Fibroblast of pulmonary artery (primary cell): Measurements from ENCODE around the gene OR4C45.

Source experiments
- DNase-seq: peaks from one replicate; pipeline ENCODE4 v3.0.0-alpha.2; 2010; ENCODE audit warnings: low read depth
- H3K4me3 ChIP-seq: replicated peaks from 2 replicates; pipeline ENCODE4 v1.5.1; 2011; ENCODE audit warnings: low read depth, mild to moderate bottlenecking, control low read depth, low read length, moderate library complexity
- CTCF ChIP-seq: IDR thresholded peaks from 2 replicates; pipeline ENCODE4 v1.5.1; 2011; ENCODE audit warnings: mild to moderate bottlenecking, control low read depth, low read length, inconsistent platforms; ENCODE audit errors: missing control alignments

OR4C45 gene

GRCh38 chr11:50071584-50072225 lies 39.0 kb downstream of the OR4C45 start:
- DNase-seq = no peak
- H3K4me3 ChIP-seq = no peak overlapping the region
- TF ChIP-seq CTCF = no peak

GRCh38 chr11:50072226-50073112 lies 39.8 kb downstream of the OR4C45 start:
- TF ChIP-seq CTCF = no peak
- no peak overlapping the region for H3K4me3 ChIP-seq
- DNase-seq = no peak

- DNase-seq = no peak
- no peak for TF ChIP-seq CTCF
Observed at GRCh38 chr11:50073113-50074105, 40.7 kb downstream of the OR4C45 start.

GRCh38 chr11:50074161-50074560 lies 41.5 kb downstream of the OR4C45 start:
- no peak for DNase-seq
- no peak for TF ChIP-seq CTCF

More at GRCh38 chr11:50073113-50074105, 40.7 kb downstream of the OR4C45 start:
- no peak overlapping the region for H3K4me3 ChIP-seq

GRCh38 chr11:50075856-50076255 lies 43.2 kb downstream of the OR4C45 start:
- no peak for DNase-seq
- TF ChIP-seq CTCF = no peak
- H3K4me3 ChIP-seq = no peak overlapping the region

More at GRCh38 chr11:50074161-50074560, 41.5 kb downstream of the OR4C45 start:
- H3K4me3 ChIP-seq = no peak overlapping the region

- TF ChIP-seq CTCF = no peak
- DNase-seq = no peak
- H3K4me3 ChIP-seq = no peak overlapping the region
Observed at GRCh38 chr11:50077526-50077925, 44.9 kb downstream of the OR4C45 start.
